Retinal pigment epithelial cell (primary cell): ENCODE data around the gene DRAM1.

Experiments
- DNase-seq: peaks from one replicate; pipeline ENCODE4 v3.0.0-alpha.2; 2010; ENCODE audit warnings: low read depth
- H3K4me3 ChIP-seq: 2 replicates; pipeline ENCODE4 v1.5.1; 2011; ENCODE audit warnings: mild to moderate bottlenecking, low read length, control low read depth, moderate library complexity
- TF ChIP-seq, protein P1 (sequence below): conservative IDR thresholded peaks from 2 replicates; pipeline ENCODE4 v1.5.1; 2011; ENCODE audit warnings: low read depth, low read length, control low read depth, inconsistent platforms

Gene DRAM1

DNA sequence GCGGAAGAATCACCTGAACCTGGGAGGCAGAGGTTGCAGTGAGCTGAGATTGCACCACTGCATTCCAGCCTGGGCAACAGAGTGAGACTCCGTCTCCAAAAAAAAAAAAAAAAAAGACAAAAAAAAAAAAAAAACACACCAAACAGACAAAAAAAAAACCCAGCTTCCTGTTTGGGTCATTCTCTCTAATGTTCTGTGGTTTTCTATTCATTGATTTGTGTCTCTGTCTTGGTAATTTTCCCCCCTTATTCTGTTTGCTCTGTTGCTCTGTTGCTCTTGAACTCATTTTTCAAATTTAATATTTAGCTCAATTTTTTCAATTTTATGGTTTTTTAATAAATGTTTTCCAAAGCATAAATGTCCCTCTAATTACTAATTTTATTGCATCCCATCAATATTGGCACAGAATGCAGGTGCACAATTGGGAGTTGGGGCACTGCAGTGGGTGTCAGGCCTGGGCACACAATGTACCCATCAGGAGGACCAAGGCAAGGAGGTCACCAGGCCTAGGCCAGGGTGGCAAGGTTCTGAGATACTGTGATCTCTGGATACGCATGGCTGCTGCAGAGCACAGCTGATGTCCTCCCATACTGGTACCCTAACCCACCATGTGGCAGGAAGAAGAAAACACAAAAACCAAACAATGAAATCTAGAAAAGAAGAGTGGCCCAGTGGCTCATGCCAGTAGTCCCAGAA is 38.6 kb upstream of the DRAM1 start:
- no peak for DNase-seq
- TF ChIP-seq, protein P1, sequence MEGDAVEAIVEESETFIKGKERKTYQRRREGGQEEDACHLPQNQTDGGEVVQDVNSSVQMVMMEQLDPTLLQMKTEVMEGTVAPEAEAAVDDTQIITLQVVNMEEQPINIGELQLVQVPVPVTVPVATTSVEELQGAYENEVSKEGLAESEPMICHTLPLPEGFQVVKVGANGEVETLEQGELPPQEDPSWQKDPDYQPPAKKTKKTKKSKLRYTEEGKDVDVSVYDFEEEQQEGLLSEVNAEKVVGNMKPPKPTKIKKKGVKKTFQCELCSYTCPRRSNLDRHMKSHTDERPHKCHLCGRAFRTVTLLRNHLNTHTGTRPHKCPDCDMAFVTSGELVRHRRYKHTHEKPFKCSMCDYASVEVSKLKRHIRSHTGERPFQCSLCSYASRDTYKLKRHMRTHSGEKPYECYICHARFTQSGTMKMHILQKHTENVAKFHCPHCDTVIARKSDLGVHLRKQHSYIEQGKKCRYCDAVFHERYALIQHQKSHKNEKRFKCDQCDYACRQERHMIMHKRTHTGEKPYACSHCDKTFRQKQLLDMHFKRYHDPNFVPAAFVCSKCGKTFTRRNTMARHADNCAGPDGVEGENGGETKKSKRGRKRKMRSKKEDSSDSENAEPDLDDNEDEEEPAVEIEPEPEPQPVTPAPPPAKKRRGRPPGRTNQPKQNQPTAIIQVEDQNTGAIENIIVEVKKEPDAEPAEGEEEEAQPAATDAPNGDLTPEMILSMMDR = no peak
- H3K4me3 ChIP-seq = no peak overlapping the region

DNA sequence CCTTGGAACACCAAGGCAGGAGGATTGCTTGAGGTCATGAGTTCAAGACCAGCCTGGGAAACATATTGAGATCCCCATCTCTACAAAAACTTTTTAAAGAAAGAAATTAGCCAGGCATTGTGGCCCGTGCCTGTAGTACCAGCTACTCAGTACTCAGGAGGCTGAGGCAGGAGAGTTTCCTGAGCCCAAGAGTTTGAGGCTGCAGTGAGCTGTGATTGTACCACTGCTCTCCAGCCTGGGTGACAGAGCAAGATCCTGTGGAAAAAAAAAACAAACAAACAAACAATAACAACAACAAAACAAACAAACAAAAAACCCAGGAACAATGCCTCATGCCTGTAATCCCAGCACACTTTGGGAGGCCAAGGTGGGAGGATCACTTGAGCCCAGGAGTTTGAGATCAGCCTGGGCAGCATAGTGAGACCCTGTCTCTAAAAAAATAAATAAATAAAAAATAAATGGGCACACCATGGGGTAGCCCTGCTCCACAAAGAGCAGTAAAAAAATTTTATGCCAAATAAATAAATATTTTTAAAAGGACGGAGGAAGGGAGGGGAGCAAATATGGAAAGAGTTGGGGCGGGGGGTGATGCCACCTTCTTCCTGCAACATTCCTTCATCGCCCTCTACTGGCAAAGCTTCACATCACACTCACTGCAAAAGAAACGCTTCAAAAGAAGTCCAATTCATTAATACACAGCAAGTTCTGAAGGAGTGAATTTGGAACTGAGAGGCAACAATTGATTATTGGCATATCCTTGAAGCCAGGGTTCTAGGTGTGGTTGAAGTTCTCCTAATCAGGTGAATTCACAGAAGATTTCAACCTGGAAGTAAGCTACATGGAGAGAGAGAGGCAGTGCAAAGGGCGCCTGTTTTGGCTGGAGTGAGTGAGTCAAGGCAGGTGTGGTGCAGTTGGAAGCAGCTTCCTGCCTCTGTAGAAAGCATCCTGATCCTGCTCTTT is 37.8 kb upstream of the DRAM1 start:
- no peak for DNase-seq
- TF ChIP-seq, protein P1 = peak; percentile 90
- no peak overlapping the region for H3K4me3 ChIP-seq

DNA sequence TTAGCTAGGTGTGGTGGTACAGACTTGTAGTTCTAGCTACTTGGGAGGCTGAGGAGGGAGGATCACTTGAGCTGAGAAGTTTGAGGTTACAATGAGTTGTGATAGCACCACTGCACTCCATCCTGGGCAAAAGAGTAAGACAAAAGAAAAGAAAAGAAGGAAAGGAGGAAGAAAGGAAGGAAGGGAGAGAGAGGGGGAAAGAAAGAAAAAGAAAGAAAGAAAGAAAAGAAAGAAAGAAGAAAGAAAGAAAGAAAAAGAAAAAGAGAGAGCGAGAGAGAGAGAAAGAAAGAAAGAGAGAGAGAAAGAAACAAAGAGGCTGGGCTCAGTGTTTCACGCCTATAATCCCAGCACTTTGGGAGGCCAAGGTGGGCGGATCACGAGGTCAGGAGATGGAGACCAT is 36.3 kb upstream of the DRAM1 start:
- no peak overlapping the region for H3K4me3 ChIP-seq
- no peak for DNase-seq
- TF ChIP-seq, protein P1 = no peak

DNA sequence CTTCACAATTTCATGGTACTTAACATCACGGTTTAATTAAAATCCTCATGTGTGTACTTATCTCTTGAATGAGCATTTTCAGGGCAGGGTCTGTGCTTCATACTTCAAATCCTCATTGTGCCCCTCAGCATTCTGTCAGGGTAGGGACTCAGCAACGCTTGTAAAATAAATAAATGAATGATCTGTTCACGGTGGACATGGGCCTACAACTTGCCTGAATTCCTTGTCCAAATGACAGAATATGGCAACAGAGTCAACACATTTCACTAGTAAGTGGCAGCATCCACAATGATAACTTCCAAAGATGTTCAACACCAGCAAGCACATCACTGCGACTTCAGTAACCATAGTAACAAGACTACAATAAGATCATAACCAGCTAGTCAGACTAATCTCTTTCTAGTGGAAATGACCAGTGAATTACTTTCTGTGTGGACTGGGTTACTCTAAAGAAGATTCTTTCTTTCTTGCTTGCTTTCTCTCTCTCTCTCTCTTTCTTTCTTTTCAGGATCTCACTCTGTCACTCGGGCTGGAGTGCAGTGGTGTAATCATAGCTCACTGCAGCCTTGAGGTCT is 32.2 kb upstream of the DRAM1 start:
- no peak overlapping the region for H3K4me3 ChIP-seq
- no peak for DNase-seq

DNA sequence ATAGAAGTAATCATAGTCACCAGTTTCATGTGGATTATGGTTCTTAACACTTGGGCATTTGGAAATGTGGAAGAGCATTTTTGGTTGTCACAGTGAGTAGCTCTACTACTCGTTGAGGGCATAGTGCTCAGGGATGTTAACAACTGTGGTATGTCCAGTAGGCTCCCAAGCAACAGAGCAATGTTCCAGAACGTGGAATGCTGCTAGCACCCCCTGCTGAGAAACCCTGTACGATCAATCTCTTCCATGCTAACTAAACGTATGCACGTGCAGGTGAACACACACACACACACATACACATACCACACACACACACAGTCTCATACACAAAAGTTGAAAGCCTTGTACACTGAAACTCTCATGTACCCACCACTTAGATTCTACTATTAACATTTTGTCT is 30.1 kb upstream of the DRAM1 start:
- no peak for DNase-seq
- TF ChIP-seq, protein P1 = no peak
- H3K4me3 ChIP-seq = no peak overlapping the region

More for the DNA sequence above, 32.2 kb upstream of the DRAM1 start:
- TF ChIP-seq, protein P1 = no peak

DNA sequence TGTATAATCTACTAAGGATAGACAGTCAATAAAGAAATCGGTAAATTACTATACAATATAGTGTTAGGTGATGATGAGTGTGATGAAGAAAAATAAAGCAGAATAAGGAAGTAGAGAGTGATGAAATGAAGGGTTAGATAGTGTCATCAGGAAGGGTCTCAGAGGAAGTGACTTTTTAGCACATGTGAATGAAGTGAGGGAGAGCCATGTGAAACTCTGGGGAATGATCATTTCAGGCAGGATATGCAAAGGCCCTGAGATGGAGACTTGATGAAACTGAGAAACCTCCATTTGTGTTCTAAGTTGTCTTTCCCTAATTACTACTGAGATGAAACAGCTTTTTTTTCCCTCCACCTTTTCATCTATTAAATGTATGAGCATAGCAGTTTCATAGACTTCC is 27.2 kb upstream of the DRAM1 start:
- TF ChIP-seq, protein P1 = no peak
- H3K4me3 ChIP-seq = no peak overlapping the region
- no peak for DNase-seq
